IPS-15b (cell line): ENCODE measurements around the gene CTSE.
"Not testable (repeated sequence)": the region's sequence is repeated elsewhere in the genome, so short reads cannot be mapped to it uniquely, and the experiment has no call there.

Experiments
- H3K27me3 ChIP-seq: one replicate; pipeline ENCODE4 v1.6.1; 2013; ENCODE audit warnings: low read length; ENCODE audit not compliant: control insufficient read depth, insufficient read depth
- H3K36me3 ChIP-seq: one replicate; pipeline ENCODE4 v1.6.1; 2013; ENCODE audit warnings: low read length; ENCODE audit not compliant: control insufficient read depth, insufficient read depth
- H3K4me1 ChIP-seq: one replicate; pipeline ENCODE4 v1.6.1; 2013; ENCODE audit warnings: mild to moderate bottlenecking, low read length; ENCODE audit not compliant: control insufficient read depth, insufficient read depth
- H3K4me3 ChIP-seq: one replicate; pipeline ENCODE4 v1.5.1; 2013; ENCODE audit warnings: low read depth, low read length
- H3K9ac ChIP-seq: one replicate; pipeline ENCODE4 v1.6.1; 2013; ENCODE audit warnings: low read depth, mild to moderate bottlenecking, low read length
- H3K9me3 ChIP-seq: one replicate; pipeline ENCODE4 v1.6.1; 2013; ENCODE audit warnings: mild to moderate bottlenecking, low read length; ENCODE audit not compliant: control insufficient read depth, insufficient read depth

The CTSE gene

GRCh38 chr1:206023695-206024094, at the start of gene CTSE:
Gene CTSE, minus strand, starts transcription at chr1:206023895. Its CDS starts 104 bp downstream, at chr1:206023791.
- Histone ChIP-seq H3K9me3 (no peaks in the 10 kb centered on the region), H3K27me3 (no peaks in the 10 kb centered on the region), H3K9ac (no peak within 1 kb of the TSS), H3K36me3 (no peaks in the 10 kb centered on the region), H3K4me1 (peaks cover 3% of the 10 kb centered on the region), H3K4me3 (no peak within 1 kb of the TSS)

- H3K36me3 ChIP-seq, result no peaks in the 10 kb centered on the region
Measured at GRCh38 chr1:206070627-206071304, 47.1 kb upstream of the CTSE start.

GRCh38 chr1:206068314-206068713, 44.6 kb upstream of the CTSE start:
- no peak overlapping the region for H3K4me3 ChIP-seq
- H3K27me3 ChIP-seq, result no peaks in the 10 kb centered on the region
- no peak overlapping the region for H3K9ac ChIP-seq
- no peaks in the 10 kb centered on the region for H3K4me1 ChIP-seq
- H3K9me3 ChIP-seq, result no peaks in the 10 kb centered on the region
- no peaks in the 10 kb centered on the region for H3K36me3 ChIP-seq

More at GRCh38 chr1:206070627-206071304, 47.1 kb upstream of the CTSE start:
- Histone ChIP-seq H3K4me3 (no peak overlapping the region), H3K27me3 (no peaks in the 10 kb centered on the region), H3K4me1 (peaks cover 1% of the 10 kb centered on the region), H3K9me3 (no peaks in the 10 kb centered on the region), H3K9ac (no peak overlapping the region)

DNA sequence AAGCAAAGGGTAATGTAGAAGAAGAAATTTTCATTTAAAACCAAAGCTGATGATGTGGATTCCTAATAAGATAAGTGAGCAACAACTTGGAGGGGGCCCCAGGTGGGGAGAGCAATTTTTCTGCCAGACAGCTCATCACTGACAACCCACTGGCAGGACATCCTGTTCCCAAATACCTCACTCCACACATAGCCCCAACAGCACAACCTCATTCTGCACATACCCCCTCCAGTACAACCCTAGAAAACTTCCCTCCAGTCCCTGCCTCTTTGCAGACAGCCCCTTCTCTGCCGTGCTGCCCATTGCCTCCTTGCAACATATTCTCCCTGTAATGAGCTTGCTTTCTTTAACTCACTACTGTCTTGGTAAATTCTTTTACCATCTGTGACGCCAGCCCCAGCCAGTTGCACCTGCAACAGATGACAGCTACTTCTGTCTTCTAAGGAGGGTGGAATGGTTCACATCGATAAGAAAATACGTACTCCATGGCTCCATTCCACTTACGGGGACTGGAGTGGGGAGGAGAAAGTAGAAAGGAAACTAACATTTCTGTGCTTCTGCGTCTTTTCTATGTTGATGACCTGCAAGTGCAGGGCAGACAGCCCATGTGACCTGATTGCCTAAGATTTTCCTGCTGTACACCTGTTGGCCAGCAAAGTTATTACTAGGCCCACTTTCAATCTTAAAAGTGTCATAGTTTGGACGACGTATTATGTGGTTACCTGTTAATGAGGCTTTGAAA, 44.0 kb upstream of the CTSE start:
- H3K36me3 ChIP-seq, result no peaks in the 10 kb centered on the region
- H3K27me3 ChIP-seq, result no peaks in the 10 kb centered on the region
- no peak overlapping the region for H3K9ac ChIP-seq
- H3K4me3 ChIP-seq, result no peak overlapping the region
- peaks cover 6% of the 10 kb centered on the region for H3K9me3 ChIP-seq
- no peaks in the 10 kb centered on the region for H3K4me1 ChIP-seq

DNA sequence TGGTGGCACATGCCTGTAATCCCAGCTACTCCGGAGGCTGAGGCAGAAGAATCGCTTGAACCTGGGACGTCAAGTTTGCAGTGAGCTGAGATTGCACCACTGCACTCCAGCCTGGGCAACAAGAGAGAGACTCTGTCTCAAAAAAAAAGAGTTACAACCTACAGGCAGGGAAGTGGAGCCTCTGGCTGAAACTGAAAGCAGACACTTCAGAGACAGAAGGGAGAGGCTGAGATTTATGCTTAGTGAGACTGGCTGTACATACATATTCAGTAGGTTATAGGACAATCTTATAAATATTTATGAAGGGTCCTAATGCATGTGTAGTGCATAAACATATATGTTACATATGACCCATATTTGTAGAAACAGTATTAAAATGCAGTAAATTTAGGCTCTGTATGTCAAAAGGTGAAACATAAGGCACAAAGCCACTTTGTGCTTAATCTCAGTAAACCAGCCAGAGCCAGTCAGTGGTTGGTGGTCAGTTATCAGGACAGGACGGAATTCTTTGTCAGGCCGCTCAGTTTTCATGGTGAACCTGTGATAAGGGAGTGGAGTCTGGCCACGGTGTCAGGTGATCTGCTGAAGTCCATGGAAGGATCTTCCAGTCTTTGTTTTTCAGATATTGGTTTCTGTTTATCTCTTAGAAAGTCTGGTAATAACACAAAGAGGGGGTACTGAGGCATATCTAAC, 42.9 kb upstream of the CTSE start:
- Histone ChIP-seq H3K27me3 (no peaks in the 10 kb centered on the region), H3K4me1 (no peaks in the 10 kb centered on the region), H3K36me3 (no peaks in the 10 kb centered on the region), H3K4me3 (no peak overlapping the region), H3K9me3 (peaks cover 7% of the 10 kb centered on the region), H3K9ac (no peak overlapping the region)

DNA sequence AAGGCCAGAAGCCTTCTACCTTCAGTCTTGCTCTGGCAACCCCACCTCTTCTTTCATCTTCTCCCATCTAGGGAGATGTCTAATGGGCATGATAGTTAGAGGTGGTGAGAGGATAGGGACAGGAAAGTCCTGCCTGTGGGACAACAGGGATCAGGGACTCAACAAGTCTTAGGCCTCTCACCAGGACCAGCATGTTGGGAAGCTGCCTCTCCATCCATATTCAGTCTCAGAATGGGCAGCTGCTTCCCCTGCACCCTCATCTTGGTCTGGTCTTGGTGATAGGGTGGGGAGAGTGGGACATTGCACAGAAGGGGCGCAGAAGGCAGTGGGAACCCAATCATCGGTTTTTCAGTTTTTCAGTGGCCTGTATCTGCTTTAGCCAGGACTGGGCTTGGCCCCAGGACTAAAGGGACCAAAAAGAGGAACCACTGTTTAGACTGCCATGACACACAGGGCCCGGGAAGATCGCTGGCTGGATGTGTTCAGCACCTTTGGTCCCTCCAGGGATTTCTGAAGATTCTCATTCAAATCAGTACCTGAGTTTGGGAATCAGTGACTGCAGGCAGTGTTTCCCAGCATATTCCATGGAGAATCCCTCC, 42.0 kb upstream of the CTSE start:
- Histone ChIP-seq H3K4me3 (no peak overlapping the region), H3K9me3 (peaks cover 7% of the 10 kb centered on the region), H3K9ac (no peak overlapping the region), H3K36me3 (no peaks in the 10 kb centered on the region), H3K27me3 (no peaks in the 10 kb centered on the region), H3K4me1 (no peaks in the 10 kb centered on the region)

DNA sequence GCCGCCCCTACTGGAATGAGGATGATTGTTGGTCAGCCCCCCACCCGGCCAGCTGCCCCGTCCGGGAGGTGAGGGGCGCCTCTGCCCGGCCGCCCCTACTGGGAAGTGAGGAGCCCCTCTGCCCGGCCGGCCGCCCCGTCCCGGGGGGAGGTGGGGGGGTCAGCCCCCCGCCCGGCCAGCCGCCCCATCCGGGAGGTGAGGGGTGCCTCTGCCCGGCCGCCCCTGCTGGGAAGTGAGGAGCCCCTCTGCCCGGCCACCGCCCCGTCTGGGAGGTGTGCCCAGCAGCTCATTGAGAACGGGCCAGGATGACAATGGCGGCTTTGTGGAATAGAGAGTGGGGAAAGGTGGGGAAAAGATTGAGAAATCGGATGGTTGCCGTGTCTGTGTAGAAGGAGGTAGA, 40.8 kb upstream of the CTSE start:
- H3K36me3 ChIP-seq, H3K4me1 ChIP-seq, H3K27me3 ChIP-seq, H3K4me3 ChIP-seq, H3K9ac ChIP-seq, H3K9me3 ChIP-seq: not testable (repeated sequence)

- H3K4me1 ChIP-seq, result not testable (repeated sequence)
Measured at GRCh38 chr1:206064001-206064400, 40.3 kb upstream of the CTSE start.

GRCh38 chr1:206062464-206062863, 38.8 kb upstream of the CTSE start:
- peaks cover 7% of the 10 kb centered on the region for H3K9me3 ChIP-seq
- no peak overlapping the region for H3K4me3 ChIP-seq
- H3K4me1 ChIP-seq, result no peaks in the 10 kb centered on the region
- no peaks in the 10 kb centered on the region for H3K27me3 ChIP-seq
- no peaks in the 10 kb centered on the region for H3K36me3 ChIP-seq
- H3K9ac ChIP-seq, result no peak overlapping the region

More at GRCh38 chr1:206064001-206064400, 40.3 kb upstream of the CTSE start:
- not testable (repeated sequence) for H3K9ac ChIP-seq, H3K27me3 ChIP-seq, H3K36me3 ChIP-seq, H3K9me3 ChIP-seq, H3K4me3 ChIP-seq

DNA sequence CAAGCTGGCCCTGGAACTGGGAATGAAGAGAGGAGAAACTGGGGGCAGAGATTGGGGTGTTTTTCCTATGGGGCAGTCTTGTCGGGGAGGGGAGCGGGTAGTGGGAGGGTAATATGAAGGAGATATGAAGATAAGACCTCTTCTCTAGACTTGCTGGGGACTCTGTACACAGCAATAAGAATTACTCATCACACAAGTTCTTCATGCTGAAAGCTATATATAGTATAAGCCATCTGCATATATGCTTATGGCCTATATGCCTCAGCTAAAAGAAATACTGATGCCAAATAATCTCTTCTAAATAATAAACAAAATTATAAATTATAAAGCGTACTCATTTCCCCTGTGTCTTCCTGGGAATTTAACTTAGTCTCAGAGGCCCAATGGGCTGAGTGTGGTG, 37.1 kb upstream of the CTSE start:
- Histone ChIP-seq H3K36me3 (no peaks in the 10 kb centered on the region), H3K9ac (no peak overlapping the region), H3K27me3 (no peaks in the 10 kb centered on the region), H3K4me3 (no peak overlapping the region), H3K9me3 (peaks cover 7% of the 10 kb centered on the region), H3K4me1 (no peaks in the 10 kb centered on the region)

- H3K9ac ChIP-seq, result no peak overlapping the region
- H3K9me3 ChIP-seq, result peaks cover 7% of the 10 kb centered on the region
- no peaks in the 10 kb centered on the region for H3K27me3 ChIP-seq
- no peak overlapping the region for H3K4me3 ChIP-seq
- H3K4me1 ChIP-seq, result no peaks in the 10 kb centered on the region
- no peaks in the 10 kb centered on the region for H3K36me3 ChIP-seq
Measured at GRCh38 chr1:206059355-206059915, 35.7 kb upstream of the CTSE start.
